ENCODE measurements around the gene PPP3CA. TPM values are rescaled to one million over a fixed set of nuclear protein-coding genes. Genes with fewer than 3 reads are reported as not detected.

The PPP3CA gene
- total and polyA plus RNA-seq, 2 of the 8 experiments (the other 6 are each of a cell fraction or from before 2014, with no cell fraction given), result 7.9 to 35.0 TPM

DNA sequence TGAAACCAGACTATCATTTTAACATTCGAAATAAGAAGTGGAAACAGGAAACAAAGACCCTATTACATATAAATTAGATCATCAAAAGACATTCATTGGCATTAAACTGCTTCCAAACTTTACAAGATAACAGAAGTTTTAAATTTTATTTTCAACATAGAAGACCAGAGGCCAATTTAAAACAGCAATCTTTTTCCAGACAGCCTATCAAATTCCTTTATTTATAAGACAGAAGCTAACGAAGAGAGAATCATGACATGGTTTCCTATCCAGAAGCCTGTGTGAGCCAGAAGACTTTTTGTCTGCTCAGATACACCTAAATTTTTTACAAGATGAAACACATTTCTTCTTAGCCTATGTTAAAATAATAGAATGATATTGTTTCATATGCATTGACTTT, 291.9 kb downstream of the PPP3CA start (continued):
- TF ChIP-seq CBX8 (IDR thresholded peaks at IDR 0.05; ENCODE audit: borderline replicate concordance, low read depth, low read length) (no peak), EZH2 (IDR thresholded peaks at IDR 0.05; ENCODE audit: low read depth, low read length, severe bottlenecking) (no peak), KDM1A (IDR thresholded peaks at IDR 0.05; ENCODE audit: borderline replicate concordance, low read length) (no peak), TEAD4 (IDR thresholded peaks at IDR 0.05; ENCODE audit: low read depth, low read length) (no peak), HDAC6 (IDR thresholded peaks at IDR 0.05; ENCODE audit: low read depth, low read length) (no peak)
- TF ChIP-seq, protein P1, sequence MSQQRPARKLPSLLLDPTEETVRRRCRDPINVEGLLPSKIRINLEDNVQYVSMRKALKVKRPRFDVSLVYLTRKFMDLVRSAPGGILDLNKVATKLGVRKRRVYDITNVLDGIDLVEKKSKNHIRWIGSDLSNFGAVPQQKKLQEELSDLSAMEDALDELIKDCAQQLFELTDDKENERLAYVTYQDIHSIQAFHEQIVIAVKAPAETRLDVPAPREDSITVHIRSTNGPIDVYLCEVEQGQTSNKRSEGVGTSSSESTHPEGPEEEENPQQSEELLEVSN (IDR thresholded peaks at IDR 0.05), result no peak

Measured in H1 (cell line).